Activated CD8-positive, alpha-beta memory T cell treated with anti-CD3 and anti-CD28 coated beads, Interleukin-2, amount 50 U/mL, for 24 hours (primary cell): ENCODE results near the gene CA10.

Source experiments
- DNase-seq: peaks from one replicate; pipeline ENCODE4 v3.0.0-alpha.2; 2020; ENCODE audit errors: extremely low read depth

CA10 gene

GRCh38 chr17:51725185-51725584 is 433.3 kb downstream of the CA10 start:
- DNase-seq = no peak

DNA sequence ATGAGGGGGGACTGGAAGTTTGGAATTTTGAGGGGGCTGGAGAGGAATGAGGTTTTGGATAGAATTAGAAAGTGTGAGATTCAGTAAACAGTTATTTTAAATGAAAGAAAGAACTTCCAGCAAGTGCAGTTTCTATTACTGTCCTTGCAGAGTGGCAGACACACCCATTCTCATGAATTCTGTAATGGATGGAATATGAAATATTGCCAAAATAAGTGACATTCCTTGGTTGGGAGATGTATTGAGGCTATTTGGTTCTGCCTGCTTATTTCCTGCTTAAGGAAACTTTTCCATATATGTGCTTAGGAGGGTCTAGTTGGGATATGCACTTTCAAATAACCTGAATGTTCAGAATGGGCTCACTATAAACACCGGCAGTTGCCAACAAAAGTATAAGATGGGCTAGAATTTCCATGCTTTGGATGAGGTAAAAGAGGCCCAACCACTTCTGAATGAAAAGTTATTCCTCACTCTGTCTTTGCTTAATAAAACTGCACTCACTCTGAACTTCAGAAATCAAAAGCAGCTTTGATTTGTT is 434.4 kb downstream of the CA10 start:
- no peak for DNase-seq

GRCh38 chr17:51722994-51723393 is 435.5 kb downstream of the CA10 start:
- no peak for DNase-seq

DNA sequence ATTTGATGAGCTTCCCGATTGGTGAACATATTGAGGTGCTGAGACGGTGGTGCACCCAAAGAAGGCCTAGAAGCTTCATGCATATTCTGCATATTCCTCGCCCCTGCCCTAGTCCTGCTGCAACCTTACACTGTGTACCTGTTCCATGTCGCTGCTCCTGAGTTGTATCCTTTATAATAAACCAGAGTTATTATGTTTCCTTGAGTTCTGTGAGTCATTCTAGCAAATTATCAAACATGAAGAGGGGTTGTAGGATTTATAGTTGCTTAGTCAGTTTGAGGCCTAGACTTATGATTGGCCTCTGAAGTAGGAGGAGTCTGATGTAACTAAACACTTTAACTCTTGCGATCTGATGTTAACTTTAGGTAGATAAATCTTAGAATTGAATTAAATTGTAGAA is 436.8 kb downstream of the CA10 start:
- DNase-seq = no peak

- no peak for DNase-seq
These were observed 438.1 kb downstream of the CA10 start for GRCh38 chr17:51720439-51720838.

DNA sequence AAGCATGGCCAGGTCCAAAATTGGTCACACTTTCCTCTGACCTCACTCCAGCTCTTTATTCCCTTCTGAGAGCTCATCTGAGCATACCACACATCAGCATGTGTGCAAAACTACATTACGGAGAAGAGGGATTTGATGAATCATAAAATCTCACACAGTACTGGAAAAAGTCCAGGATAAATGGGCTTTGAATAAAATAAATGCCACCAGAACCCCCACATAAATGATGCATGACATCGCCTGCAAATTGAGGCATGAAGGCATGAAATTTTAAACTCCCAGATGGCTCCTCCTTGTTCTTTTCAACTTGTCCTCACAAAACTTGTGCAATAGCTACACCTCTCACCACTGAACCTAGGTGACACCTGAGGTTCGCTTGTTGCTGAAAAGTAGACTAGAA is 439.5 kb downstream of the CA10 start:
- no peak for DNase-seq

DNA sequence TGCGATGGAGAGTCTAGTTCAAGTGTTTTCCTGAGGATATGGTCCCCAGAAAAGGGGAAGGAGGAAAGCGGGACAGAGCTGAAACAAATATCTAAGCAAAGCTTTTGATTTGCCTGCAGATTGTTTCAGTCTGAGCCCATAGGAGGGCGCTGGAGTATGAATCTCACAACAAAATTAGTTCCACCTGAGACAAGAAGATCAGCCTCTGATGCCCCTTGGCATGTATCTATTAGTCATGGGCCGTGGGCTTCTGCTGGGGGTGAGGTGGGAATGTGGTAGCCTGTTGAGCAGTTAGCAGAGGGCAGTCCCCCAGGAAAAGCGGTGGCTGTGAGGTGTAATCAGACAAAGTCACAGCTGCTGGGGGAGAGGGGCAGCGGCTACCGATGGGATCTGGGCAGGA is 446.9 kb downstream of the CA10 start:
- no peak for DNase-seq

GRCh38 chr17:51710634-51710979 is 447.9 kb downstream of the CA10 start:
- no peak for DNase-seq

DNA sequence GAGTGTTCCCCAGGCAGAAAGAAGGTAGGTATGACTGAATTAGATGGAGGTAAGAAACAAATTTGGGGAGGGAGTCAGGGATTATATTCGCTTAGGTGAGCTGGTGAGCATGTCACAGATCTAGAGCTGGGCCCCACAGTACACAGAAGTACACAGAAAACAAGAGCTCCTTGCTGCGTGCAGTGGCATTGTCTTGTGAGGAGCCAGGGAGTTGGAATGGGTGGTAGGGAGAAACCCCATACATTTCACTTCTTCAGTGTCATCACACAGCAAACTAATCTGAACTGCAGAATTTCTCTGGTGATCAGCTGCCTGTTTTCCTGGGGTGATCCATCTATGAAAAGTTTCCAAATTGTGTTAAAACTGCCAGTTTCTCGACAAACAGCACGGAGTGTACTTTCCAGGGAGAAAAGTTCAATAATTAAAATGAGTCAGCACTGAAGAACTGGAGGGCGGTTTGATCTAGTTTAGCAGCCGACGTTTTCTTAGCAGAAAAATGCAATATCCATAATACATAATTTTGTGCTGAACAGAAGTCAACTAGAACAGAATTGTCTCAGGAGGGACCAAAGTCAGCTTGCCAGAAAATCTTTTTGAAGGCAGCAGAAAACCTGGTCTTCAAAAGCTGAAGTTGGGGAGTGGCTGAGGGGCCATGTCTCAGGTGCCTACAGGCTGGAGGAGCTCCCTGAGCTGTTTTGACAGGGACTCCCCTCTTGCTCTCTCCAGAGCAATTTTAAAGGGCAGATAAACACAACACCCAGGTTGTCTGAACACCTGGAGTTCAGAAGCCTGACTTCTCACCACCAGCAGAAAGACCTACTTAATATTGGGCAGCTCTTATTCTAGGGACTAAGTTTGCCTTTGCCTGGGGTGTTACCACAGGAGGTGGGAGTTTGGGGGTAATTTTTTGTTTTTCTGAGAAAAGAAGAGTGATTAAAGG is 448.6 kb downstream of the CA10 start:
- DNase-seq = no peak

GRCh38 chr17:51707216-51707615 is 451.3 kb downstream of the CA10 start:
- no peak for DNase-seq

- DNase-seq = no peak
These were observed 452.4 kb downstream of the CA10 start for GRCh38 chr17:51706093-51706492.

GRCh38 chr17:51703361-51704341 is 454.9 kb downstream of the CA10 start:
- DNase-seq = no peak

GRCh38 chr17:51702963-51703360 is 455.6 kb downstream of the CA10 start:
- no peak for DNase-seq

GRCh38 chr17:51701501-51701900 is 457.0 kb downstream of the CA10 start:
- no peak for DNase-seq

- no peak for DNase-seq
These were observed 458.3 kb downstream of the CA10 start for GRCh38 chr17:51700011-51700760.

- DNase-seq = no peak
These were observed 459.2 kb downstream of the CA10 start for GRCh38 chr17:51699303-51699702.

DNA sequence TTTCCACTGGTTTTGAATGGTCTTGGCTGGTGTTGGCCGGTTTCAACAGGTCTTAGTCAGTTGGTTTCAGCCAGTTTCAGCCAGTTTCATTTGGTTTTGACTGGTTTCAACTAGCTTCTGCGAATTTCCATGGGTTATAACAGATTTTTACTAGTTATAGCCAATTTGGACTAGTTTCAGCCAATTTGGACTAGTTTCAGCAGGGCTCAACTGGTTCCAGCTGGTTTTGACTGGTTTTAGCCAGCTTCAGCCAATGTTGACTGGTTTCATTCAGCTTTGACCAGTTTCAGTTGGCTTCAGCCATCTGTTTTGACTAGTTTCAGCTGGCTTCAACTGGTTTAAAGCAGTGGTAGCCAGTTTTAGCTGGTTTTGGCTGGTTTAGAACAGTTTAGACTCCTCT is 465.6 kb downstream of the CA10 start:
- DNase-seq = no peak

DNA sequence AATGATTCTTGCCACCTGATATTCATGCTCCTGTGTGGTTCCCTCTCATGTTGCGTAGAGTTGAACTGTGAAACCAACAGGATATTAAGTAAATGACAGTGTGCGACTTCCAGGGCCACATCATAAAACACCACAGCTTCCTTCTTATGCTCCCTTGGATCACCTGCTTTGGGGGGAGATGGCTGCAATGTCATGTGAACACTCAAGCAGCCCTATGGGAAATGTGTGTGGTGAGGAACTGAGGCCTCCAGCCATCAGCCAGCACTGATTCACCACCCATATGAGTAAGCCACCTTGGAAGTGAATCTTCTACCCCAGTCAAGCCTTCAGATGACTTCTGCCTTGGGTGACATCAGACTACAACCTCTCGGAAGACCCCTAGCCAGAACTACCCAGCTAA is 470.6 kb downstream of the CA10 start:
- DNase-seq = no peak

- no peak for DNase-seq
These were observed 473.1 kb downstream of the CA10 start for GRCh38 chr17:51685287-51685909.

DNA sequence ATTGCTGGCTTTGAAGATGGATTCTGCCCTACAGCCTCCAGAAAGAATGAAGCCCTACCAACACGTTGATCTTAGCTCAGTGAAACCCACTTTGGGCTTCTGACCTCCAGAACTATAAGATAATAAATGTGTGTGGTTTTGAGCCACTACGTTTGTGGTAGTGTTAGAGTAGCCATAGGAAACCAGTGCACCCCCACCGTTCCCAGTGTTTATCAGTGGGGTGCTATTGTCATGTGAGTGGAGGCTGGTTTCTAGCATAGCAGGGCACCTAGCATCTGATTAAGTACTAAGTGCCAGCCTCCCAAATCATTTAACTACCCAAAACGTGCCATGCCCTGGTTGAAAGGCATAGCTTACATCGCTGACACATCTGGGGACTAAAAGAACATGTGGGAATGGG is 474.3 kb downstream of the CA10 start:
- no peak for DNase-seq

- DNase-seq = no peak
These were observed 475.2 kb downstream of the CA10 start for GRCh38 chr17:51683291-51683690.
